Measurements from ENCODE around the gene CD300LD.
"Not testable (repeated sequence)": the region's sequence is repeated elsewhere in the genome, so short reads cannot be mapped to it uniquely, and the experiment has no call there.

The CD300LD gene

GRCh38 chr17:74599023-74599399 lies 6.9 kb upstream of the CD300LD start:
- Mint-ChIP-seq H3K4me3 (no peak overlapping the region), H3K27me3 (ENCODE audit: low read depth) (peaks cover 43% of the 10 kb centered on the region), H3K9me3 (no peaks in the 10 kb centered on the region), H3K4me1 (ENCODE audit: low read depth) (peaks cover 13% of the 10 kb centered on the region), H3K36me3 (ENCODE audit: low read depth) (no peaks in the 10 kb centered on the region), H3K27ac (no peak overlapping the region)

DNA sequence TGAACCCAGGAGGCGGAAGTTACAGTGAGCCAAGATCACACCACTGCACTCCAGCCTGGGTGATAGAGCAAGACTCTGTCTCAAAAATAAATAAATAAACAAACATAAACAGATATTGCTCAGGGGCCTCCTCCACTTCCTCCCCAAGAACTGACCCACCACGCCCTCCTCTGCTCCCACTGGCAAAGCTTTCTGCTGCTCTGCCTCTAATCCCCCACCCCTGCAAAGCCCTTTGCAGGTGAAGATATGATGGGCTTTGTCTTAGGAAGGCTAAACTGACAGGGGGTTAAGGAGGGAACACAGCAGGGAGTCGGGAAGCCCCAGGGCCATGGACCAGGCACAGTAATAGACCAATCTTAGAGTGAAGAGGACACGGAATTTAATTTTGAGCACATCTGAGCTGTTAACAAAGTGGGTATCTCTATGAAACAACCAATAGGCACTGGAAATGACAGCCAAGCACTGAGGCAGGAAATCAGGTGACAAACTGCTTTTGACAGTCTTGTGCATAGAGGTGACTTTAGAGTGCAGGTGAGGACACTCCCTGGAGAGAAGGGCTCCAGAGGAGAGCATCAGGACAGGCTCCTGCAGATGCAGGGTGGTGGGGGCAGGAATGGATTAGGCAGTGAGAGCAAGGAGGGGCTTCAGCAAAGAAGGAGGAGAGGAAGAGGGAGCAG lies 6.4 kb upstream of the CD300LD start:
- peaks cover 13% of the 10 kb centered on the region for H3K4me1 Mint-ChIP-seq (ENCODE audit: low read depth)
- H3K27ac Mint-ChIP-seq: no peak overlapping the region

DNA sequence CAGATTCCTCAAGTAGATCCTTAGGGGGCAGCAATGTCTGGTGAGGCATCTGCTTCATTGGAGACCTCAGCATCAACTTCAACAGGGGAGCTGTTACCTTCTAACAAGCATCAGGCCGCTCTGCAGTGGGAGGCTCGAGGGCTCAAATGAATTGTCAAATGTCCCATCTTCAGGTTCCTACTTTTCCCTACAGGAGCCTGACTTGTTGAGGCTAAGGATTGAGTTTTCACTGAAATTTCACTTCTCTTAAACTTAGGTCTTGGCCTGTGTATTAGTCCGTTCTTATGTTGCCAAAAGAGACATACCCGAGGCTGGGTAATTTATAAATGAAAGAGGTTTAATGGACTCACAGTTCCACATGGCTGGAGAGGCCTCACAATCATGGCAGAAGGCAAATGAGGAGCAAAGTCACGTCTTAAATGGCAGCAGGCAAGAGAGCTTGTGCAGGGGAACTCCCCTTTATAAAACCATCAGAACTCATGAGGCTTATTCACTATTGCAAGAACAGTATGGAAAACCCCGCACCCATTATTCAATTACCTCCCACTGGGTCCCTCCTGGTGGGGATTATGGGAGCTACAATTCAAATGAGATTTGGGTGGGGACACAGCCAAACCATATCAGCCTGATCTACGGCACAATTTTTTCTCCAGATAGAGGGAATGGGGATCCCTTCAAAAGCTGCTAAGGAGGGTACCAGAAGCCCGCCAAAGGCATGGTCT lies 5.1 kb upstream of the CD300LD start:
- no peaks in the 10 kb centered on the region for H3K9me3 Mint-ChIP-seq

More for the DNA sequence above, 6.4 kb upstream of the CD300LD start:
- Mint-ChIP-seq H3K27me3 (ENCODE audit: low read depth) (peaks cover 41% of the 10 kb centered on the region), H3K9me3 (no peaks in the 10 kb centered on the region), H3K36me3 (ENCODE audit: low read depth) (no peaks in the 10 kb centered on the region), H3K4me3 (no peak overlapping the region)

GRCh38 chr17:74595037-74595750 lies 3.1 kb upstream of the CD300LD start:
- no peak overlapping the region for H3K4me3 Mint-ChIP-seq
- H3K36me3 Mint-ChIP-seq (ENCODE audit: low read depth): no peaks in the 10 kb centered on the region
- peaks cover 21% of the 10 kb centered on the region for H3K4me1 Mint-ChIP-seq (ENCODE audit: low read depth)
- peaks cover 42% of the 10 kb centered on the region for H3K27me3 Mint-ChIP-seq (ENCODE audit: low read depth)
- H3K27ac Mint-ChIP-seq: no peak overlapping the region
- H3K9me3 Mint-ChIP-seq: no peaks in the 10 kb centered on the region

More for the DNA sequence above, 5.1 kb upstream of the CD300LD start:
- no peak overlapping the region for H3K27ac Mint-ChIP-seq
- H3K4me3 Mint-ChIP-seq: no peak overlapping the region
- H3K36me3 Mint-ChIP-seq (ENCODE audit: low read depth): no peaks in the 10 kb centered on the region
- peaks cover 42% of the 10 kb centered on the region for H3K27me3 Mint-ChIP-seq (ENCODE audit: low read depth)
- H3K4me1 Mint-ChIP-seq (ENCODE audit: low read depth): peaks cover 16% of the 10 kb centered on the region

- H3K4me1 Mint-ChIP-seq (ENCODE audit: low read depth): peaks cover 11% of the 10 kb centered on the region
- H3K27ac Mint-ChIP-seq: no peak overlapping the region
- peaks cover 32% of the 10 kb centered on the region for H3K27me3 Mint-ChIP-seq (ENCODE audit: low read depth)
- no peaks in the 10 kb centered on the region for H3K36me3 Mint-ChIP-seq (ENCODE audit: low read depth)
- no peaks in the 10 kb centered on the region for H3K9me3 Mint-ChIP-seq
- no peak overlapping the region for H3K4me3 Mint-ChIP-seq
Observed at GRCh38 chr17:74591503-74591902, 580 bp downstream of the CD300LD start.

- H3K4me3 Mint-ChIP-seq: no peak overlapping the region
- H3K4me1 Mint-ChIP-seq (ENCODE audit: low read depth): no peaks in the 10 kb centered on the region
- no peak overlapping the region for H3K27ac Mint-ChIP-seq
- H3K27me3 Mint-ChIP-seq (ENCODE audit: low read depth): peaks cover 24% of the 10 kb centered on the region
- no peaks in the 10 kb centered on the region for H3K36me3 Mint-ChIP-seq (ENCODE audit: low read depth)
- H3K9me3 Mint-ChIP-seq: no peaks in the 10 kb centered on the region
Observed at GRCh38 chr17:74585711-74586110, 6.4 kb downstream of the CD300LD start.

DNA sequence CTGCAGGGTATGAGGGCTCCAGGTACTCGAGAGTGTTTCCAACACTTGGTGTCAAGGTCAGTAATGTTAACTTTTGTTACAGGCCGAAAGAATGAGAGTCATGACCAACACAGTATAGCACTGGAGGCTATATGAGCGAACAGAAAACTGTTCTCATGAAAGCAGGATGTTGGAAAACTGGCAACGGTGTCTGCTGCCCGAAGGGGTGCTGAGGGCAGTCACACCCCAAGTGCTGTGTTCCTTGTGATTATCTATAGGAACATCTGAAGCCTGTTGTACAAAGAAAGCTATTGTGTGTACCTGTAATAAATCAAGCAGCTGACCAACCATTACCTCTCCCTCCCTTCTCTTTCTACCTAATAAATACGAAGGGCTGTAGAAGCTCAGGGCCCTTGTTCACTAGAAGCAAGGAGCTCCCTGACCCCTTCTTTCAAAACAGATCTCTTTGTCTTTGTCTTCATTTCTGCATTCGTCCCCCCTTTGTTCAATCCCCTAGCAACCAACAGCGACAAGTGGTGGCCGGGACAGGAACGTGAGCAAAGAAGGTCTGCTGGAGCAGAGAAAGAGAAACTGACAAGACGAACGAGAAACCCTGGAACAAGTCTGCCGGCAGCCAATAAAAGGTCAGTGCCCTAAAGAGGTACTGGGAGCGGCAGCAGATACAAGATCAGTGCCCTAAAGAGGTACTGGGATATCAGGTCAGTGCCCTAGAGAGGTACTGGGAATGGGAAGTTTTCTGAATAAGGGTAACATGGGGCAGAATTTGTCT lies 7.6 kb downstream of the CD300LD start:
- Mint-ChIP-seq H3K36me3 (ENCODE audit: low read depth) (no peaks in the 10 kb centered on the region), H3K27ac (no peak overlapping the region), H3K27me3 (ENCODE audit: low read depth) (peaks cover 19% of the 10 kb centered on the region), H3K4me3 (no peak overlapping the region), H3K9me3 (no peaks in the 10 kb centered on the region), H3K4me1 (ENCODE audit: low read depth) (peaks cover 7% of the 10 kb centered on the region)

DNA sequence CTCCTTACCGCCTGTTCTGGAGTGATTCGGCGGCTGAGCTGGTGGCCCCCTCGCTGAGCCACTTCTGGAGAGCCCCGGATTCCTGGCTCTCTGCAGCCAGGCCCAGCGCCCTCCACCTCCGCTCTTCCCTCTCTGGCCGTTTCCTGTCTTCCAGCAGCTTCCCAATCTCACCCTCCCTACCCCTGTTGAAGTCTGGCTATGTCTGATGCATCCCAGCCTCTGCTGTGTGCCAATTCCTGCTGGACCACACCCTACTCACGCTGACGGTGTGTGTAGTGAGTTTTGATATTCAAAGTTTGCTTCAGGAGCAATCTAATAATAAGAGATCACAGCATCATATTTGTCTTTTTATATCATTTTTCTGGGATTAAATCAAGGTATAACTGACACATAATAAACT lies 9.4 kb downstream of the CD300LD start:
- Mint-ChIP-seq H3K4me1 (ENCODE audit: low read depth) (peaks cover 7% of the 10 kb centered on the region), H3K4me3 (no peak overlapping the region), H3K9me3 (no peaks in the 10 kb centered on the region), H3K27me3 (ENCODE audit: low read depth) (peaks cover 14% of the 10 kb centered on the region), H3K27ac (no peak overlapping the region), H3K36me3 (ENCODE audit: low read depth) (no peaks in the 10 kb centered on the region)

GRCh38 chr17:74579900-74580299 lies 12.2 kb downstream of the CD300LD start:
- Mint-ChIP-seq H3K4me3 (no peak overlapping the region), H3K27me3 (ENCODE audit: low read depth) (peaks cover 14% of the 10 kb centered on the region), H3K27ac (no peak overlapping the region), H3K9me3 (no peaks in the 10 kb centered on the region), H3K4me1 (ENCODE audit: low read depth) (peaks cover 7% of the 10 kb centered on the region), H3K36me3 (ENCODE audit: low read depth) (no peaks in the 10 kb centered on the region)

GRCh38 chr17:74578979-74579378 lies 13.1 kb downstream of the CD300LD start:
- H3K9me3 Mint-ChIP-seq: no peaks in the 10 kb centered on the region
- H3K36me3 Mint-ChIP-seq (ENCODE audit: low read depth): no peaks in the 10 kb centered on the region
- H3K27me3 Mint-ChIP-seq (ENCODE audit: low read depth): peaks cover 15% of the 10 kb centered on the region
- H3K4me3 Mint-ChIP-seq: no peak overlapping the region
- H3K27ac Mint-ChIP-seq: no peak overlapping the region
- H3K4me1 Mint-ChIP-seq (ENCODE audit: low read depth): peaks cover 7% of the 10 kb centered on the region

GRCh38 chr17:74574489-74575142 lies 17.5 kb downstream of the CD300LD start:
- Mint-ChIP-seq H3K4me3 (no peak overlapping the region), H3K9me3 (no peaks in the 10 kb centered on the region), H3K27ac (no peak overlapping the region), H3K27me3 (ENCODE audit: low read depth) (peaks cover 25% of the 10 kb centered on the region), H3K4me1 (ENCODE audit: low read depth) (peaks cover 1% of the 10 kb centered on the region), H3K36me3 (ENCODE audit: low read depth) (no peaks in the 10 kb centered on the region)

GRCh38 chr17:74573635-74574034 lies 18.4 kb downstream of the CD300LD start:
- H3K4me1 Mint-ChIP-seq (ENCODE audit: low read depth); H3K36me3 Mint-ChIP-seq (ENCODE audit: low read depth); H3K4me3 Mint-ChIP-seq; H3K9me3 Mint-ChIP-seq; H3K27ac Mint-ChIP-seq: not testable (repeated sequence)
- H3K27me3 Mint-ChIP-seq (ENCODE audit: low read depth): peaks cover 34% of the 10 kb centered on the region

DNA sequence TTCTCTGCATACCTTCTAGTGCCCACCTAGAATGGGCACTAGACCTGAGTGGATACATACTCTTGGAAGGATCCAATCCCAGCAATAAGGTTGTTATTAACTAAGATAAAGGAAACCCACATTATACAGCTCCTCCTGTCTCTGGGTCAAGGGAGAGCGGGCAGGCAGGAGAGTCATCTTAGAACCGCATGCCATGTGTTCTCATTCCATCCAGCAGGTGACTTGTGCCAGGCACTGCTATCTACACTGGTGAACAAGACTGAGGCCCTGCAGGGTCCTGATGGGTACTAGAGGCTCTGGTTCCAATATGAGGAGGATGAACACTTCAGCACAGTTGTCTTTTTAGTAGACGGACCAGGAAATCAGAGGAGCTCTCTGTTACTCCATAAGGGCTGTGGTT lies 18.9 kb downstream of the CD300LD start:
- H3K27me3 Mint-ChIP-seq (ENCODE audit: low read depth): peaks cover 38% of the 10 kb centered on the region

More for the DNA sequence above, 18.9 kb downstream of the CD300LD start:
- H3K36me3 Mint-ChIP-seq (ENCODE audit: low read depth): no peaks in the 10 kb centered on the region
- no peak overlapping the region for H3K4me3 Mint-ChIP-seq
- H3K4me1 Mint-ChIP-seq (ENCODE audit: low read depth): peaks cover 11% of the 10 kb centered on the region
- H3K27ac Mint-ChIP-seq: no peak overlapping the region
- no peaks in the 10 kb centered on the region for H3K9me3 Mint-ChIP-seq

Measured in T-helper 1 cell treated with Interleukin-12 subunit alpha and Interleukin-12 subunit beta and Interleukin-4 antibody, amounts not matched to agents 30 μg/mL and 1 μg/mL, for 36 hours (primary cell).